HepG2 (cell line): ENCODE data around the gene CTDSP2. TPM values are rescaled to one million over a fixed set of nuclear protein-coding genes. Genes with fewer than 3 reads are reported as not detected.

Experiments used
- ATAC-seq: fragments of 200-7000 bp; cut with Tn5 transposase; 3 replicates; pipeline ENCODE4 v1.9.1; 2020; ENCODE audit warnings: mild to moderate bottlenecking, moderate library complexity
- BruUV-seq: library from RNA; stranded (reverse); fragments of 400-500 nt; replicated peaks from 2 replicates; lab custom pipeline; 2021; lab: Mats Ljungman, UMichigan
- CTCF ChIA-PET: fragments of 300-600 bp; formaldehyde crosslinking; extraction: SDS; loops from one replicate; lab custom pipeline; 2021; ENCODE audit warnings: low total read pairs, inconsistent platforms, low intra/inter-chr PET ratio; lab: Yijun Ruan, JAX
- POLR2A ChIA-PET: fragments of 350-600 bp; sonication (Branson Sonifier 250); formaldehyde crosslinking; loops from one replicate; lab custom pipeline; 2020; ENCODE audit warnings: antibody characterized with exemption, inconsistent platforms; lab: Yijun Ruan, JAX
- DNase-seq: peaks from one replicate; pipeline ENCODE4 v3.0.0-alpha.2; 2015; ENCODE audit warnings: low spot score
- FAIRE-seq: peaks from 3 replicates; lab custom pipeline; 2011; peaks lifted over from hg19 to GRCh38; lab: Jason Lieb, UNC
- H2AFZ ChIP-seq: one replicate; pipeline ENCODE4 v1.6.1; 2011; ENCODE audit warnings: low read length, inconsistent platforms
- H3K27ac ChIP-seq: fragments of 300-600 bp; 3 replicates; pipeline ENCODE4 v1.8.0; 2011; ENCODE audit warnings: mixed run types, mild to moderate bottlenecking, mixed read lengths, low read length, inconsistent platforms; ENCODE audit not compliant: insufficient read depth; ENCODE audit errors: extremely low read length
- H3K27me3 ChIP-seq, 2 experiments: fragments of 200-600 bp in 1 of 2; 2 replicates in 1 of 2; 3 replicates in 1 of 2; pipeline versions ENCODE4 v1.6.0 to v1.8.0; 2011; ENCODE audit warnings: low read length in 2 of 2, mild to moderate bottlenecking in 2 of 2, moderate library complexity in 2 of 2, inconsistent platforms in 1 of 2; ENCODE audit not compliant: insufficient read depth in 2 of 2, control insufficient read depth in 1 of 2
- H3K36me3 ChIP-seq, 2 experiments: fragments of 200-600 bp in 1 of 2; replicated peaks in 1 of 2; 2 replicates in 1 of 2; 3 replicates in 1 of 2; pipeline versions ENCODE4 v1.5.1 to v1.8.0; 2011; ENCODE audit warnings: low read length in 2 of 2, inconsistent platforms in 1 of 2; ENCODE audit not compliant: insufficient read depth in 2 of 2, control insufficient read depth in 1 of 2
- H3K4me1 ChIP-seq: 2 replicates; pipeline ENCODE4 v1.5.1; 2012; ENCODE audit warnings: low read length, inconsistent platforms; ENCODE audit not compliant: insufficient read depth
- H3K4me2 ChIP-seq: 2 replicates; pipeline ENCODE4 v1.6.0; 2011; ENCODE audit warnings: low read depth, low read length, inconsistent platforms
- H3K4me3 ChIP-seq, 3 experiments: fragments of 200-600 bp in 1 of 3; sonication (generic), shearing (Covaris generic) in 1 of 3; replicated peaks in 1 of 3; 2 replicates each; pipeline ENCODE4 v1.5.1; 2011 to 2016; ENCODE audit warnings: low read length in 3 of 3, inconsistent platforms in 2 of 3, low read depth in 2 of 3, mild to moderate bottlenecking in 2 of 3, control low read depth in 1 of 3, mixed read lengths in 1 of 3; ENCODE audit not compliant: insufficient read depth in 1 of 3
- H3K79me2 ChIP-seq: one replicate; pipeline ENCODE4 v1.6.1; 2011; ENCODE audit warnings: low read length, inconsistent platforms; ENCODE audit not compliant: insufficient read depth
- H3K9ac ChIP-seq: 2 replicates; pipeline ENCODE4 v1.6.0; 2011; ENCODE audit warnings: mild to moderate bottlenecking, low read depth, low read length, inconsistent platforms; ENCODE audit not compliant: insufficient read depth
- H3K9me3 ChIP-seq: 2 replicates; pipeline ENCODE4 v1.5.1; 2012; ENCODE audit warnings: mild to moderate bottlenecking, low read length
- H4K20me1 ChIP-seq: 2 replicates; pipeline ENCODE4 v1.6.0; 2011; ENCODE audit warnings: inconsistent platforms, mild to moderate bottlenecking, low read length, moderate library complexity; ENCODE audit not compliant: insufficient read depth
- ARNTL ChIP-seq: sonication (generic); formaldehyde crosslinking; IDR thresholded peaks from 2 replicates; pipeline ENCODE4 v1.4.0; 2020; ENCODE audit warnings: mild to moderate bottlenecking, missing genetic modification reagents
- EEA1 ChIP-seq: sonication (generic); formaldehyde crosslinking; IDR thresholded peaks from 2 replicates; pipeline ENCODE4 v1.5.1; 2020; ENCODE audit warnings: mild to moderate bottlenecking, missing genetic modification reagents, borderline replicate concordance
- FOXO1 ChIP-seq: sonication (generic); formaldehyde crosslinking; IDR thresholded peaks from 2 replicates; pipeline ENCODE4 v1.4.0; 2020; ENCODE audit warnings: missing genetic modification reagents
- NAIF1 ChIP-seq: sonication (generic); formaldehyde crosslinking; IDR thresholded peaks from 2 replicates; pipeline ENCODE4 v1.5.0; 2020; ENCODE audit warnings: mild to moderate bottlenecking, missing genetic modification reagents, borderline replicate concordance
- RCOR2 ChIP-seq: IDR thresholded peaks from 2 replicates; pipeline ENCODE4 v1.6.1; 2016; ENCODE audit warnings: missing biosample characterization, missing genetic modification reagents
- ZNF235 ChIP-seq: sonication (generic); formaldehyde crosslinking; IDR thresholded peaks from 2 replicates; pipeline ENCODE4 v1.8.1; 2023; ENCODE audit warnings: mild to moderate bottlenecking, missing genetic modification reagents, borderline replicate concordance
- ZSCAN31 ChIP-seq: sonication (generic); formaldehyde crosslinking; IDR thresholded peaks from 2 replicates; pipeline ENCODE4 v1.5.0; 2020; ENCODE audit warnings: low read depth, mild to moderate bottlenecking, missing genetic modification reagents
- WGBS: methylation state at CpG from one replicate; pipeline ENCODE4 v1.1.6; 2017; ENCODE audit warnings: low lambda C conversion rate; 5-methylcytosine and 5-hydroxymethylcytosine counted together
- in situ Hi-C: cut with HindIII; loops from 2 replicates; pipeline ENCODE4 v1.10.0; 2017; ENCODE audit warnings: low pct_unique_long_range_greater_than_20kb; ENCODE audit not compliant: extremely low pct_ligation_motif_present
- intact Hi-C: fragments of 100-400 bp; cut with micrococcal nuclease; formaldehyde crosslinking; loops from one replicate; pipeline ENCODE4 v1.10.0; 2022; ENCODE audit not compliant: unreplicated experiment
- polyA plus RNA-seq, 8 experiments: library from polyadenylated mRNA; depleted of rRNA in 3 of 8; stranded (reverse) in 7 of 8; unstranded in 1 of 8; fragments of >200 nt; fragmentation: Illumina TruSeq in 4 of 8; extraction: Trizol in 4 of 8; gene quantifications; 2 replicates each; pipeline versions ENCODE4 v1.2.1 to v1.2.3, GENCODE V29; 2011 to 2016; ENCODE audit warnings: low read depth in 4 of 8, missing spikeins in 1 of 8, mixed read lengths in 1 of 8; ENCODE audit not compliant: insufficient read depth in 1 of 8
- total RNA-seq, 5 experiments: library from RNA; depleted of rRNA; stranded (reverse); fragments of >200 nt; fragmentation: Illumina TruSeq; extraction: Trizol; gene quantifications; 2 replicates each; pipeline ENCODE4 v1.2.3, GENCODE V29; 2016; ENCODE audit warnings: low read depth in 1 of 5
- TF ChIP-seq, protein P1 (sequence below): sonication (generic); formaldehyde crosslinking; IDR thresholded peaks from 2 replicates; pipeline ENCODE4 v1.4.0; 2020; ENCODE audit warnings: missing genetic modification reagents
- TF ChIP-seq, protein P2 (sequence below), 2 experiments: sonication (generic) in 1 of 2; formaldehyde crosslinking in 1 of 2; IDR thresholded peaks; 2 replicates each; pipeline versions ENCODE4 v1.5.1 to v1.6.1; 2011 to 2020; ENCODE audit warnings: borderline replicate concordance in 1 of 2, low read depth in 1 of 2, low read length in 1 of 2, mild to moderate bottlenecking in 1 of 2, missing genetic modification reagents in 1 of 2, moderate library complexity in 1 of 2
- TF ChIP-seq, protein P3 (sequence below): sonication (generic); formaldehyde crosslinking; IDR thresholded peaks from 2 replicates; pipeline ENCODE4 v1.4.0; 2020; ENCODE audit warnings: mild to moderate bottlenecking, missing genetic modification reagents

Gene CTDSP2
- total and polyA plus RNA-seq, 2 of the 13 experiments (the other 11 are each of a cell fraction or from before 2014, with no cell fraction given), result 38.1 to 82.5 TPM

GRCh38 chr12:57813111-57813970 lies 33.2 kb downstream of the CTDSP2 start:
- CTCF ChIA-PET, result interaction anchor here (0.7 kb wide), 1 partner anchor 92 kb away, joined by 4 read pairs; no protein-coding TSS in a partner anchor
- intact Hi-C loops, result no loop called here
- POLR2A ChIA-PET, result interaction anchor here (1.0 to 1.9 kb wide), 3 partner anchors 30 to 41 kb away, joined by 3 to 6 read pairs (median 3); partner anchors contain the start of genes CTDSP2, EEF1AKMT3, METTL1 and TSFM
- Histone ChIP-seq H4K20me1 (no peaks in the 10 kb centered on the region), H3K36me3 (no peaks in the 10 kb centered on the region), H3K4me3 (no peak overlapping the region), H3K9ac (no peak overlapping the region), H3K4me2 (no peak overlapping the region), H3K79me2 (no peaks in the 10 kb centered on the region), H3K4me1 (peaks cover 63% of the 10 kb centered on the region), H2AFZ (no peak overlapping the region), H3K27me3 (no peaks in the 10 kb centered on the region), H3K27ac (peak overlapping the region; percentile 65), H3K9me3 (no peaks in the 10 kb centered on the region)
- WGBS, result 83% methylated on average over 9 of the region's 14 CpGs
- no peak for FAIRE-seq
- BruUV-seq, result no TSS peak
- DNase-seq, result no peak
- in situ Hi-C loops, result no loop called here
- TF ChIP-seq ARNTL (CRISPR knock-in tag) (no peak), EEA1 (CRISPR knock-in tag) (0 out of 2 replicates have a peak, but pooled peaks have one; percentile 7)
- ATAC-seq, result peak; percentile 4

DNA sequence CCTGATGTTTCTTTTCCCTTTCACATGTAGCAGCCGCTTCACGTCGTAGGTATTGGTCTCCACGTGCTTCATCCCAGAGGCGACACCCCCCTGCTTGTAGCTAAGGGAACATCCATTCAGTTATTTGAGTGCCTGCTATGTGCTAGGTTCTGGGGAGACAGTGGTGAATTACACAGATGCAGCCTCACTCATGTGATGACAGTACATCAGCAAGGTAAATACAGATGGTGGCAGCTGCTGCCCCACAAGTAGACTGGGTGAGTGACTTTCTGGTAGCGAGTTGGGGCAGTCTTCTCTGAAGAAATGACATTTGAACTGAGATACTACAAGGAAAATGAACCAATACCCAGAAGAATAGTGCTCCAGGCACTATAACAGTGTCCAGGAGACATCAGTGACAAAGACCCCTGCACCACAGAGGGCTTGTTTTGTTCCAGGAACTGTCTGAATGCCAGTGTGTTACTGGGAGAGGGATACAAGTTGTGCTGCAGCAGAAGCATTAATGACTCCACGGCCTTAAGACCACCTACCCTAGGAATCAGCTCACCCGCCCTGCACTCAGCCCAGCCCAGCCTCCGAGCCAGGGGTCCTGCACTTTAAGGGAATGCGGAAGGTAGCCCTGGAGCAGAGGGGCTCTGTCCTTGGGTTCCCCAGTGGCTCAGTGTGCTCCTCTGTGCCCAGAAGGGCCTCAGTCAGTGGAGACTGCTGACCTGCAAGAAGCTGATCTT lies 35.3 kb downstream of the CTDSP2 start:
- ATAC-seq (no peak), FAIRE-seq (no peak), DNase-seq (no peak)
- in situ Hi-C loops, result no loop called here
- H4K20me1 ChIP-seq, result no peaks in the 10 kb centered on the region
- H3K79me2 ChIP-seq, result no peaks in the 10 kb centered on the region
- H3K4me2 ChIP-seq, result no peak overlapping the region
- H3K4me3 ChIP-seq, result no peak overlapping the region
- BruUV-seq, result no TSS peak
- H3K9me3 ChIP-seq, result no peaks in the 10 kb centered on the region
- no peaks in the 10 kb centered on the region for H3K27me3 ChIP-seq
- H2AFZ ChIP-seq, result no peak overlapping the region
- no peak overlapping the region for H3K9ac ChIP-seq
- H3K36me3 ChIP-seq, result peaks cover 0 to 3% of the 10 kb centered on the region in 2 experiments; a peak in 2 of 5 replicates
- ChIA-PET POLR2A (no interaction called here), CTCF (no interaction called here)
- no peak overlapping the region for H3K27ac ChIP-seq
- intact Hi-C loops, result no loop called here
- 95% methylated on average over 7 of the region's 10 CpGs for WGBS
- H3K4me1 ChIP-seq, result peaks cover 42% of the 10 kb centered on the region
- TF ChIP-seq, protein P1, sequence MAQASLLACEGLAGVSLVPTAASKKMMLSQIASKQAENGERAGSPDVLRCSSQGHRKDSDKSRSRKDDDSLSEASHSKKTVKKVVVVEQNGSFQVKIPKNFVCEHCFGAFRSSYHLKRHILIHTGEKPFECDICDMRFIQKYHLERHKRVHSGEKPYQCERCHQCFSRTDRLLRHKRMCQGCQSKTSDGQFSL (CRISPR knock-in tag), result no peak
- TF ChIP-seq, protein P2, sequence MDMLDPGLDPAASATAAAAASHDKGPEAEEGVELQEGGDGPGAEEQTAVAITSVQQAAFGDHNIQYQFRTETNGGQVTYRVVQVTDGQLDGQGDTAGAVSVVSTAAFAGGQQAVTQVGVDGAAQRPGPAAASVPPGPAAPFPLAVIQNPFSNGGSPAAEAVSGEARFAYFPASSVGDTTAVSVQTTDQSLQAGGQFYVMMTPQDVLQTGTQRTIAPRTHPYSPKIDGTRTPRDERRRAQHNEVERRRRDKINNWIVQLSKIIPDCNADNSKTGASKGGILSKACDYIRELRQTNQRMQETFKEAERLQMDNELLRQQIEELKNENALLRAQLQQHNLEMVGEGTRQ (IDR thresholded peaks at IDR 0.05; ENCODE audit: low read depth, low read length), result no peak
- TF ChIP-seq, protein P2 (CRISPR knock-in tag; IDR thresholded peaks at IDR 0.05; ENCODE audit: borderline replicate concordance), result no peak
- TF ChIP-seq RCOR2 (no peak), ZSCAN31 (CRISPR knock-in tag) (no peak), ZNF235 (no peak), FOXO1 (CRISPR knock-in tag) (no peak), NAIF1 (CRISPR knock-in tag) (no peak)
- TF ChIP-seq, protein P3, sequence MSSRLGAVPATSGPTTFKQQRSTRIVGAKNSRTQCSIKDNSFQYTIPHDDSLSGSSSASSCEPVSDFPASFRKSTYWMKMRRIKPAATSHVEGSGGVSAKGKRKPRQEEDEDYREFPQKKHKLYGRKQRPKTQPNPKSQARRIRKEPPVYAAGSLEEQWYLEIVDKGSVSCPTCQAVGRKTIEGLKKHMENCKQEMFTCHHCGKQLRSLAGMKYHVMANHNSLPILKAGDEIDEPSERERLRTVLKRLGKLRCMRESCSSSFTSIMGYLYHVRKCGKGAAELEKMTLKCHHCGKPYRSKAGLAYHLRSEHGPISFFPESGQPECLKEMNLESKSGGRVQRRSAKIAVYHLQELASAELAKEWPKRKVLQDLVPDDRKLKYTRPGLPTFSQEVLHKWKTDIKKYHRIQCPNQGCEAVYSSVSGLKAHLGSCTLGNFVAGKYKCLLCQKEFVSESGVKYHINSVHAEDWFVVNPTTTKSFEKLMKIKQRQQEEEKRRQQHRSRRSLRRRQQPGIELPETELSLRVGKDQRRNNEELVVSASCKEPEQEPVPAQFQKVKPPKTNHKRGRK, result no peak
